HG03280 (cell line): ENCODE measurements around the gene KIF21B.

Experiments
- ATAC-seq: cut with Tn5 transposase; IDR thresholded peaks from one replicate; pipeline ENCODE4 v1.9.1; 2021; ENCODE audit warnings: mild to moderate bottlenecking, moderate library complexity; ENCODE audit not compliant: unreplicated experiment

The KIF21B gene

GRCh38 chr1:201044119-201044518, 20.6 kb upstream of the KIF21B start:
- no peak for ATAC-seq

- peak; percentile 78 for ATAC-seq
Observed at GRCh38 chr1:201042779-201043461, 19.4 kb upstream of the KIF21B start.

- ATAC-seq, result no peak
Observed at GRCh38 chr1:201041011-201041410, 17.5 kb upstream of the KIF21B start.

GRCh38 chr1:201039876-201040275, 16.4 kb upstream of the KIF21B start:
- no peak for ATAC-seq

- no peak for ATAC-seq
Observed at GRCh38 chr1:201039418-201039817, 15.9 kb upstream of the KIF21B start.

GRCh38 chr1:201038186-201038876, 14.8 kb upstream of the KIF21B start:
- no peak for ATAC-seq

GRCh38 chr1:201036188-201036842, 12.8 kb upstream of the KIF21B start:
- ATAC-seq, result no peak

- no peak for ATAC-seq
Observed at GRCh38 chr1:201034671-201035070, 11.2 kb upstream of the KIF21B start.

- ATAC-seq, result no peak
Observed at GRCh38 chr1:201032408-201032807, 8.9 kb upstream of the KIF21B start.

- no peak for ATAC-seq
Observed at GRCh38 chr1:201028461-201028889, 5.0 kb upstream of the KIF21B start.

GRCh38 chr1:201026836-201027235, 3.3 kb upstream of the KIF21B start:
- ATAC-seq, result no peak

- no peak for ATAC-seq
Observed at GRCh38 chr1:201026234-201026633, 2.7 kb upstream of the KIF21B start.

- ATAC-seq, result no peak
Observed at GRCh38 chr1:201025571-201026002, 2.1 kb upstream of the KIF21B start.

- ATAC-seq, result no peak
Observed at GRCh38 chr1:201024625-201024998, 1.1 kb upstream of the KIF21B start.

- ATAC-seq, result no peak
Observed at GRCh38 chr1:201023920-201024624, 558 bp upstream of the KIF21B start.

GRCh38 chr1:201022820-201023516, 546 bp downstream of the KIF21B start:
- ATAC-seq, result no peak

GRCh38 chr1:201022493-201022819, 1.1 kb downstream of the KIF21B start:
- no peak for ATAC-seq

GRCh38 chr1:201021630-201022492, 1.7 kb downstream of the KIF21B start:
- ATAC-seq, result no peak

GRCh38 chr1:201020721-201021629, 2.5 kb downstream of the KIF21B start:
- ATAC-seq, result no peak
